ENCODE measurements around the gene CD36. TPM values are rescaled to one million over a fixed set of nuclear protein-coding genes. Genes with fewer than 3 reads are reported as not detected.

CD36 gene
- total RNA-seq, 2 donors from 2014 or later = 8.7 to 26.5 TPM

DNA sequence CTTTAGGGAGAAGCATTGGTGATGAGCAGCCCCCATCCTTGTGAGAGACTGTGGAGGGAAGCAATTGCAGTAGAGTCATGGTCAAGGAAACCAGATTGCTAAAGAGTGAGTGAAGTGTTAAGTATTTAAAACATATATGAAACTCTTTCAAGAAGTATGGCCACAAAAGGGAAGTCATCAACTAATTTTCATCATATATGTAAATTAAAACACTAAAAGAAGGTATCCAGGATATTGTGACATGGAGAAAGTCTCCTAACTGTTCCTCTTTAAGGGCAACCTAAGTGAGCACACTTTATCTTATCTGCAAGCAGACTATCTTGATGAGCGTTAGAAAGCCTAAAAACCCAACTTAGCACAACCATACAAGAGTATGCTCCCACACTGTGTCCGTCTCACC, 69.7 kb downstream of the CD36 start:
- TF ChIP-seq, protein P1, sequence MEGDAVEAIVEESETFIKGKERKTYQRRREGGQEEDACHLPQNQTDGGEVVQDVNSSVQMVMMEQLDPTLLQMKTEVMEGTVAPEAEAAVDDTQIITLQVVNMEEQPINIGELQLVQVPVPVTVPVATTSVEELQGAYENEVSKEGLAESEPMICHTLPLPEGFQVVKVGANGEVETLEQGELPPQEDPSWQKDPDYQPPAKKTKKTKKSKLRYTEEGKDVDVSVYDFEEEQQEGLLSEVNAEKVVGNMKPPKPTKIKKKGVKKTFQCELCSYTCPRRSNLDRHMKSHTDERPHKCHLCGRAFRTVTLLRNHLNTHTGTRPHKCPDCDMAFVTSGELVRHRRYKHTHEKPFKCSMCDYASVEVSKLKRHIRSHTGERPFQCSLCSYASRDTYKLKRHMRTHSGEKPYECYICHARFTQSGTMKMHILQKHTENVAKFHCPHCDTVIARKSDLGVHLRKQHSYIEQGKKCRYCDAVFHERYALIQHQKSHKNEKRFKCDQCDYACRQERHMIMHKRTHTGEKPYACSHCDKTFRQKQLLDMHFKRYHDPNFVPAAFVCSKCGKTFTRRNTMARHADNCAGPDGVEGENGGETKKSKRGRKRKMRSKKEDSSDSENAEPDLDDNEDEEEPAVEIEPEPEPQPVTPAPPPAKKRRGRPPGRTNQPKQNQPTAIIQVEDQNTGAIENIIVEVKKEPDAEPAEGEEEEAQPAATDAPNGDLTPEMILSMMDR (IDR thresholded peaks at IDR 0.05) = no peak
- Histone ChIP-seq H3K27ac (no peak overlapping the region), H3K4me3 (no peak overlapping the region), H3K9me3 (no peaks in the 10 kb centered on the region), H3K27me3 (no peaks in the 10 kb centered on the region), H3K4me1 (no peaks in the 10 kb centered on the region), H3K9ac (ENCODE audit: low read depth in 2 of 2, low read length in 2 of 2) (no peak overlapping the region), H3K36me3 (no peaks in the 10 kb centered on the region)
- intact Hi-C loops (cut with DNase I) = loop anchor here (10.0 kb wide), 1 partner anchor 207 kb away; the partner anchor contains the start of gene SEMA3C
- no peak for DNase-seq

GRCh38 chr7:80711531-80711930, 73.1 kb downstream of the CD36 start:
- Histone ChIP-seq H3K4me1 (no peaks in the 10 kb centered on the region), H3K4me3 (no peak overlapping the region), H3K27me3 (no peaks in the 10 kb centered on the region), H3K9ac (ENCODE audit: low read depth in 2 of 2, low read length in 2 of 2) (no peak overlapping the region), H3K27ac (no peak overlapping the region), H3K36me3 (no peaks in the 10 kb centered on the region), H3K9me3 (no peaks in the 10 kb centered on the region)
- intact Hi-C loops (cut with DNase I) = no loop called here
- TF ChIP-seq, protein P1 (IDR thresholded peaks at IDR 0.05) = no peak
- DNase-seq = no peak

GRCh38 chr7:80719261-80719660, 80.8 kb downstream of the CD36 start:
- Histone ChIP-seq H3K9ac (ENCODE audit: low read depth in 2 of 2, low read length in 2 of 2) (no peak overlapping the region), H3K4me3 (no peak overlapping the region), H3K27ac (no peak overlapping the region), H3K4me1 (no peaks in the 10 kb centered on the region), H3K9me3 (no peaks in the 10 kb centered on the region), H3K27me3 (no peaks in the 10 kb centered on the region), H3K36me3 (no peaks in the 10 kb centered on the region)
- no peak for DNase-seq
- TF ChIP-seq, protein P1 (IDR thresholded peaks at IDR 0.05) = no peak
- intact Hi-C loops (cut with DNase I) = no loop called here

DNA sequence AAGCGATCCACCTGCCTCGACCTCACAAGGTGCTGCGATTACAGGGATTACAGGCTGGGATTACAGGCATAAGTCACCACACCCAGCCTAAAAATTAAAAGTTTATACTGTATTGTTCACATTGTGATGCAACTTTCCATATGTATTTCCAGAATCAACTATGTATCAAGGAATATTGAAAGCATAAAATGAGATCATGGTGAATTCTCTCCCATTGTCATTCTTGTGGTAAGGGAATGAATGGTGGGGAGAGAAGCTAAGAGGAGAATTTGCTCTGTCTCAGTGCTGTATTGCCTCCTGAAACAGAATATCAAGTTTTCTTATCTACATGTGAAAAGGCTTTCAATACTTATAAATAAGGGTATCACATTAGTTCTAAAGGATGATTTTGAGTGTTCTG, 81.7 kb downstream of the CD36 start:
- H3K9ac ChIP-seq (ENCODE audit: low read depth in 2 of 2, low read length in 2 of 2) = no peak overlapping the region
- H3K36me3 ChIP-seq = no peaks in the 10 kb centered on the region
- no peak overlapping the region for H3K27ac ChIP-seq
- intact Hi-C loops (cut with DNase I) = no loop called here
- no peaks in the 10 kb centered on the region for H3K4me1 ChIP-seq
- no peaks in the 10 kb centered on the region for H3K9me3 ChIP-seq
- no peaks in the 10 kb centered on the region for H3K27me3 ChIP-seq
- TF ChIP-seq, protein P1 (IDR thresholded peaks at IDR 0.05) = no peak
- no peak for DNase-seq
- no peak overlapping the region for H3K4me3 ChIP-seq

DNA sequence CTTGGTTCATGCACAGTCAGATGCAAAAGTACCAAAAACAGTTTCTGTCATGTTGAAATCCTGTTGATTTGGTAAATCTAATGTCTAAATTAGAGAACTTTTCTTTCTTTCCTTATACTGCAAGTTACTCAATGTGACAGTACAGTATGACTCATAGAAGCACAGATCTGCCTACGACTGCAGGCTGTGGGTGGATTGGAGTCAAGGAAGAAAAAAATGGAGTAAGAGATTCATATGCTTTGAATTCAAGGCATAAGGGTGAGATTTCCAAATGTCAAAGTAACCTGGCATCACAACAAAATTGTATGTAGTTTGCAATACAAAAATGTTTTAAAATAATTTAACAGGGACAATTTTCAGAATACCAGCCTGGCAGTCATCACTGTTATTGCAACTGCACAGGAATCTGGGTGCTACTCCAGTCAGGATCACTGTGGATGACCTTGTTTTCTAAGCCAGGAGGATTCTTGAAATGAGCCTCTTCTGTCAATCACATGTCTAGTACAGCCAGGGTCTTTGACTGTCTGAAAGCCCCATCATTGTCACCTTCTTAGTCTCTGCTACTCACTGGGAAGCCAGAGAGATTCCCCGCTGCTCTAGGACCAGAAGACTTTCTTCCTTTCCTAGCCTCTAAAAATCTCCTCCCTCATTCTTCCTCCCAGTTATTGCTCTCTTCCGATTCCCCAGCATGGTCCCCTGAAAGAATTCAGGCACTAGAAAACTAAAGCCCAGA, 83.6 kb downstream of the CD36 start:
- no peak for DNase-seq
- Histone ChIP-seq H3K36me3 (no peaks in the 10 kb centered on the region), H3K9ac (ENCODE audit: low read depth in 2 of 2, low read length in 2 of 2) (no peak overlapping the region), H3K27me3 (no peaks in the 10 kb centered on the region), H3K27ac (peak overlapping the region; percentile 24), H3K9me3 (no peaks in the 10 kb centered on the region), H3K4me1 (no peaks in the 10 kb centered on the region), H3K4me3 (no peak overlapping the region)
- intact Hi-C loops (cut with DNase I) = no loop called here
- TF ChIP-seq, protein P1 (IDR thresholded peaks at IDR 0.05) = no peak

Measured in colonic mucosa (tissue), 4 donors.